Endothelial cell of umbilical vein (primary cell): ENCODE results near the gene POLR3B. TPM values are rescaled to one million over a fixed set of nuclear protein-coding genes. Genes with fewer than 3 reads are reported as not detected.

Experiments used
- BruUV-seq: library from RNA; stranded (reverse); fragments of 400-500 nt; replicated peaks from 2 replicates; lab custom pipeline; 2021; lab: Mats Ljungman, UMichigan
- CTCF ChIA-PET: fragments of 300-600, 350-600 bp; sonication (Branson Sonifier 250); formaldehyde crosslinking; loops from one replicate; lab custom pipeline; 2021; ENCODE audit warnings: antibody characterized with exemption, inconsistent platforms; lab: Charles Lee
- POLR2A ChIA-PET: fragments of 300-600, 350-600 bp; sonication (Branson Sonifier 250); formaldehyde crosslinking; loops from one replicate; lab custom pipeline; 2021; ENCODE audit warnings: antibody characterized with exemption, inconsistent platforms; lab: Charles Lee
- DNase-seq: peaks from one replicate; pipeline ENCODE4 v3.0.0-alpha.2; 2011; ENCODE audit warnings: low read depth, low spot score
- FAIRE-seq: peaks from 2 replicates; lab custom pipeline; 2011; peaks lifted over from hg19 to GRCh38; lab: Jason Lieb, UNC
- H2AFZ ChIP-seq: 2 replicates; pipeline ENCODE4 v1.6.0; 2012; ENCODE audit warnings: low read depth, low read length, control low read depth, inconsistent platforms
- H3K27ac ChIP-seq: 2 replicates; pipeline ENCODE4 v1.5.1; 2011; ENCODE audit warnings: low read depth, mild to moderate bottlenecking, control low read depth, low read length, moderate library complexity; ENCODE audit not compliant: insufficient read depth
- H3K27me3 ChIP-seq, 2 experiments: 2 replicates each; pipeline versions ENCODE4 v1.6.0 to v1.6.1; 2011; ENCODE audit warnings: low read length in 2 of 2, mixed read lengths in 1 of 2; ENCODE audit not compliant: control insufficient read depth in 2 of 2, insufficient read depth in 2 of 2
- H3K36me3 ChIP-seq, 2 experiments: 2 replicates in 1 of 2; 3 replicates in 1 of 2; pipeline ENCODE4 v1.5.1; 2011; ENCODE audit warnings: low read length in 2 of 2, mild to moderate bottlenecking in 1 of 2, moderate library complexity in 1 of 2; ENCODE audit not compliant: control insufficient read depth in 2 of 2, insufficient read depth in 2 of 2; ENCODE audit errors: extremely low read depth in 1 of 2
- H3K4me1 ChIP-seq: 3 replicates; pipeline ENCODE4 v1.5.1; 2011; ENCODE audit warnings: mild to moderate bottlenecking, low read length; ENCODE audit not compliant: control insufficient read depth, insufficient read depth; ENCODE audit errors: extremely low read depth
- H3K4me2 ChIP-seq: 2 replicates; pipeline ENCODE4 v1.6.1; 2011; ENCODE audit warnings: low read length, control low read depth, mixed read lengths; ENCODE audit not compliant: insufficient read depth
- H3K4me3 ChIP-seq, 3 experiments: fragments of 200-600 bp in 1 of 3; sonication (generic), shearing (Covaris generic) in 1 of 3; replicated peaks in 1 of 3; 2 replicates each; pipeline ENCODE4 v1.5.1; 2011 to 2016; ENCODE audit warnings: control low read depth in 3 of 3, low read length in 3 of 3, mild to moderate bottlenecking in 2 of 3, inconsistent platforms in 1 of 3, low read depth in 1 of 3, moderate library complexity in 1 of 3; ENCODE audit not compliant: insufficient read depth in 1 of 3
- H3K79me2 ChIP-seq: 2 replicates; pipeline ENCODE4 v1.6.0; 2012; ENCODE audit warnings: low read length, inconsistent platforms; ENCODE audit not compliant: control insufficient read depth, insufficient read depth
- H3K9ac ChIP-seq: replicated peaks from 2 replicates; pipeline ENCODE3; 2011; ENCODE audit warnings: low read length, control low read depth; ENCODE audit not compliant: insufficient read depth; ENCODE audit errors: extremely low read depth
- H3K9me1 ChIP-seq: replicated peaks from 3 replicates; pipeline ENCODE4 v1.6.0; 2011; ENCODE audit warnings: mild to moderate bottlenecking, low read length; ENCODE audit not compliant: control insufficient read depth, insufficient read depth; ENCODE audit errors: extremely low read depth
- H3K9me3 ChIP-seq: replicated peaks from 2 replicates; pipeline ENCODE4 v1.5.1; 2012; ENCODE audit warnings: low read length, inconsistent platforms; ENCODE audit not compliant: control insufficient read depth, insufficient read depth
- H4K20me1 ChIP-seq: replicated peaks from 2 replicates; pipeline ENCODE3; 2011; ENCODE audit warnings: mild to moderate bottlenecking, low read length; ENCODE audit not compliant: control insufficient read depth, insufficient read depth; ENCODE audit errors: extremely low read depth
- CTCF ChIP-seq, 2 donors: IDR thresholded peaks; 1 replicate in 1 of 2; 2 replicates in 1 of 2; pipeline ENCODE4 v1.5.1; 2011; ENCODE audit warnings: low read length in 2 of 2, mild to moderate bottlenecking in 2 of 2, moderate library complexity in 2 of 2, control low read depth in 1 of 2, inconsistent platforms in 1 of 2, low read depth in 1 of 2; ENCODE audit not compliant: insufficient read depth in 1 of 2; ENCODE audit errors: extremely low read depth in 1 of 2
- GATA2 ChIP-seq: IDR thresholded peaks from 2 replicates; pipeline ENCODE4 v1.7.0; 2011; ENCODE audit warnings: low read depth, mild to moderate bottlenecking, moderate library complexity, mixed read lengths, low read length; ENCODE audit not compliant: insufficient read length, insufficient read depth
- JUN ChIP-seq: IDR thresholded peaks from 2 replicates; pipeline ENCODE4 v1.6.1; 2011; ENCODE audit warnings: borderline replicate concordance, low read depth; ENCODE audit not compliant: insufficient read length, insufficient read depth
- MAX ChIP-seq: IDR thresholded peaks from 2 replicates; pipeline ENCODE4 v1.6.1; 2011; ENCODE audit not compliant: insufficient read depth, insufficient read length
- MYC ChIP-seq: IDR thresholded peaks from one replicate; pipeline ENCODE4 v1.6.1; 2011; ENCODE audit warnings: mild to moderate bottlenecking, low read depth, low read length
- POLR2A ChIP-seq: IDR thresholded peaks from 2 replicates; pipeline ENCODE4 v1.6.1; 2012; ENCODE audit warnings: low read depth, mild to moderate bottlenecking, control low read depth, low read length
- dilution Hi-C: fragments of 300-500 bp; cut with MboI; formaldehyde crosslinking; loops from one replicate; pipeline ENCODE4 v1.15.0; 2019; ENCODE audit warnings: low sequenced_read_pairs; ENCODE audit not compliant: extremely low pct_ligation_motif_present
- intact Hi-C: fragments of 100-400 bp; cut with micrococcal nuclease; formaldehyde crosslinking; loops from one replicate; pipeline ENCODE4 v1.10.0; 2022
- polyA plus RNA-seq, 4 experiments: library from polyadenylated mRNA; depleted of rRNA in 3 of 4; stranded (reverse) in 3 of 4; unstranded in 1 of 4; fragments of >200 nt; gene quantifications; 2 replicates each; pipeline versions ENCODE4 v1.2.1 to v1.2.3, GENCODE V29; 2011 to 2012; ENCODE audit warnings: missing spikeins in 1 of 4
- total RNA-seq: library from RNA; stranded (reverse); gene quantifications from 2 replicates; pipeline ENCODE4 v1.2.3, GENCODE V29; 2021

POLR3B gene
- total and polyA plus RNA-seq, 2 donors (not counting 3 experiments of a cell fraction or from before 2014, with no cell fraction given): 6.0 to 12.3 TPM

DNA sequence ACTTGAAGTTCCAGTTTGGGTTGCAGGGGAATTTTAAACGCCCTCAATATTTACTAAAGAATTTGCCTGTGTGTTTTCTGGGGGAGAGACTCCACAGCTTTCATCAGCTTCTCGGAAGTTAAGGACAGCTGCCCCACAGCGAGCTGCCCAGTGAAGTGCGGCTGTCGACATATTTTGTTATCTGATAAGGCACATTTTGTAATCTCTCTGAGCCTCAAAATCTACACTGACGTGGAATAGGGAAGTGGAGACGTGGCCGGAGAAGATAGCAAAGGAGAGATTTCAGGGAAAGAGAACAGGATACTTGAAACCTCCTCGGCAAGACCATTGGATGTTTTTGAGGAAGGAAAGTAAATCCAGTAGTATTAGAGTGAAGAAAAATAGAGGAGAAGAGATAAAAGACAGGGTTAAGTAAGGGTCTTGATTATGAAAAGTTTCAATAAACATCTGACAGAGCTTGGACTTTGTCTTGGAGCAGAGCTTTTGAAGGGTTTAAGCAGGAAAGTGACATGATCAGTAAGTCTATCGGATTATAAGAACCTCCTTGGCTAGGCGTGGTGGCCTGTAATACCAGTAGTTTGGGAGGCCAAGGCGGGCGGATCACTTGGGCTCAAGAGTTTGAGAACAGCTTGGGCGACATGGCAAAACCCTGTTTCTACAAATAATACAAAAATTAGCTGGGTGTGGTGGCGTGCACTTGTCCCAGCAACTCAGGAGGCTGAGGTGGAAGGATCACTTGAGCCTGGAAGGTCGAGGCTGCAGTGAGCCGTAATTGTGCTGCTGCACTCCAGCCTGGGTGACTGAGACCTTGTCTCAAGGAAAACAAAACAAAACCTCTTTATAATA lies 1.1 kb downstream of the POLR3B start:
- peaks cover 25% of the 10 kb centered on the region for H3K79me2 ChIP-seq

More for the DNA sequence above, 1.1 kb downstream of the POLR3B start:
- Histone ChIP-seq H3K4me2 (peak overlapping the region; percentile 93), H3K27ac (peak overlapping the region; percentile 64), H3K27me3 (peaks cover 0 to 2% of the 10 kb centered on the region in 2 experiments), H3K9me1 (no peaks in the 10 kb centered on the region), H3K4me3 (peak overlapping the region; percentile 52 to 92 (median 87)), H3K4me1 (peaks cover 12% of the 10 kb centered on the region), H2AFZ (peak overlapping the region; percentile 52), H3K9me3 (no peaks in the 10 kb centered on the region), H3K9ac (peak overlapping the region; percentile 72), H3K36me3 (no peaks in the 10 kb centered on the region), H4K20me1 (no peaks in the 10 kb centered on the region)
- FAIRE-seq (no peak), DNase-seq (no peak)
- TF ChIP-seq GATA2 (peak; percentile 75), JUN (no peak), CTCF (IDR thresholded peaks at IDR 0.05; ENCODE audit: extremely low read depth in 1 of 2, insufficient read depth in 1 of 2, low read depth in 1 of 2, low read length in 2 of 2) (no peak), MAX (no peak), MYC (no peak), POLR2A (no peak)
- intact Hi-C loops (loop anchor here (1.0 to 5.0 kb wide), 3 partner anchors 11 to 734 kb away; partner anchors contain the start of genes CRY1 and RIC8B), dilution Hi-C loops (no loop called here)
- BruUV-seq: TSS peak; percentile 68
- ChIA-PET POLR2A (interaction anchor here (1.5 to 1.8 kb wide), 2 partner anchors 483 to 597 kb away, joined by 3 to 6 read pairs; partner anchors contain the start of gene TMEM263), CTCF (interaction anchor here (0.9 to 3.9 kb wide), 17 partner anchors 9 to 597 kb away, joined by 3 to 111 read pairs (median 8); partner anchors contain the start of gene TMEM263)
